Tibial artery (tissue), 4 donors: ENCODE data around the gene PLVAP.

Experiments
- DNase-seq, 2 donors: peaks; one replicate each; pipeline ENCODE4 v3.0.0-alpha.2; 2019
- H3K27ac ChIP-seq, 2 donors: fragments of 200-600 bp; sonication (generic) in 1 of 2; 1 replicate in 1 of 2; 2 replicates in 1 of 2; pipeline ENCODE4 v1.5.1; 2018 to 2019; ENCODE audit warnings: mild to moderate bottlenecking in 1 of 2
- H3K27me3 ChIP-seq, 2 donors: fragments of 200-600 bp; sonication (generic) in 1 of 2; one replicate each; pipeline versions ENCODE4 v1.5.1 to v1.6.0; 2016 to 2019
- H3K36me3 ChIP-seq, 3 donors: fragments of 200-600 bp; sonication (generic) in 2 of 3; one replicate each; pipeline ENCODE4 v1.5.1; 2016 to 2019; ENCODE audit warnings: mild to moderate bottlenecking in 2 of 3
- H3K4me1 ChIP-seq, 4 donors: fragments of 200-600 bp; sonication (generic) in 2 of 4; 1 replicate in 3 of 4; 2 replicates in 1 of 4; pipeline ENCODE4 v1.5.1; 2016 to 2019
- H3K4me3 ChIP-seq, 2 donors: fragments of 200-600 bp; sonication (generic) in 1 of 2; 1 replicate in 1 of 2; 2 replicates in 1 of 2; pipeline ENCODE4 v1.5.1; 2018 to 2019; ENCODE audit warnings: mild to moderate bottlenecking in 2 of 2
- H3K9me3 ChIP-seq, 3 donors: fragments of 200-600 bp; sonication (generic) in 1 of 3; one replicate each; pipeline ENCODE4 v1.5.1; 2016 to 2019
- CTCF ChIP-seq, 2 experiments: fragments of 200-600 bp in 1 of 2; fragments of 450-650 bp in 1 of 2; IDR thresholded peaks; one replicate each; pipeline ENCODE4 v1.5.1; 2017 to 2019; ENCODE audit warnings: antibody characterized with exemption in 2 of 2, mild to moderate bottlenecking in 1 of 2, moderate library complexity in 1 of 2
- intact Hi-C: fragments of 100-400 bp; cut with DNase I; formaldehyde crosslinking; loops from one replicate; pipeline ENCODE4 v1.15.0; 2023; ENCODE audit warnings: low total_unique reads

The PLVAP gene

GRCh38 chr19:17341845-17342244 lies 35.3 kb downstream of the PLVAP start:
- Histone ChIP-seq H3K4me3 (no peak overlapping the region), H3K9me3 (no peaks in the 10 kb centered on the region), H3K36me3 (peaks cover 0 to 24% (median 10%) of the 10 kb centered on the region in 3 donors), H3K27ac (no peak overlapping the region), H3K4me1 (peaks cover 0 to 23% (median 19%) of the 10 kb centered on the region in 4 donors), H3K27me3 (no peaks in the 10 kb centered on the region)
- intact Hi-C loops: no loop called here
- DNase-seq: no peak
- no peak for TF ChIP-seq CTCF (IDR thresholded peaks at IDR 0.05)

GRCh38 chr19:17341386-17341785 lies 35.8 kb downstream of the PLVAP start:
- Histone ChIP-seq H3K9me3 (no peaks in the 10 kb centered on the region), H3K27me3 (no peaks in the 10 kb centered on the region), H3K4me1 (peaks cover 0 to 20% (median 15%) of the 10 kb centered on the region in 4 donors), H3K27ac (no peak overlapping the region), H3K36me3 (peaks cover 0 to 24% (median 10%) of the 10 kb centered on the region in 3 donors), H3K4me3 (no peak overlapping the region)
- TF ChIP-seq CTCF (IDR thresholded peaks at IDR 0.05): no peak
- intact Hi-C loops: no loop called here
- no peak for DNase-seq

GRCh38 chr19:17340871-17341357 lies 36.2 kb downstream of the PLVAP start:
- no peak overlapping the region for H3K27ac ChIP-seq
- H3K4me1 ChIP-seq: peaks cover 0 to 18% (median 14%) of the 10 kb centered on the region in 4 donors
- intact Hi-C loops: no loop called here
- H3K27me3 ChIP-seq: no peaks in the 10 kb centered on the region
- H3K9me3 ChIP-seq: no peaks in the 10 kb centered on the region
- peaks cover 0 to 24% (median 10%) of the 10 kb centered on the region in 3 donors for H3K36me3 ChIP-seq
- DNase-seq: no peak
- TF ChIP-seq CTCF (IDR thresholded peaks at IDR 0.05): no peak
- no peak overlapping the region for H3K4me3 ChIP-seq

GRCh38 chr19:17340302-17340870 lies 36.8 kb downstream of the PLVAP start:
- peaks cover 0 to 24% (median 10%) of the 10 kb centered on the region in 3 donors for H3K36me3 ChIP-seq
- no peak for TF ChIP-seq CTCF (IDR thresholded peaks at IDR 0.05)
- H3K27me3 ChIP-seq: no peaks in the 10 kb centered on the region
- intact Hi-C loops: no loop called here
- H3K4me1 ChIP-seq: peaks cover 0 to 22% (median 17%) of the 10 kb centered on the region in 4 donors
- no peak overlapping the region for H3K4me3 ChIP-seq
- no peak for DNase-seq
- no peak overlapping the region for H3K27ac ChIP-seq
- no peaks in the 10 kb centered on the region for H3K9me3 ChIP-seq

GRCh38 chr19:17339088-17339741 lies 37.9 kb downstream of the PLVAP start:
- Histone ChIP-seq H3K27me3 (no peaks in the 10 kb centered on the region), H3K36me3 (peaks cover 0 to 24% (median 10%) of the 10 kb centered on the region in 3 donors), H3K4me3 (no peak overlapping the region), H3K4me1 (peaks cover 0 to 30% (median 23%) of the 10 kb centered on the region in 4 donors), H3K27ac (no peak overlapping the region), H3K9me3 (no peaks in the 10 kb centered on the region)
- intact Hi-C loops: no loop called here
- no peak for DNase-seq
- no peak for TF ChIP-seq CTCF (IDR thresholded peaks at IDR 0.05)
